Fibroblast of the aortic adventitia (primary cell): ENCODE measurements around the gene POFUT2. TPM values are rescaled to one million over a fixed set of nuclear protein-coding genes. Genes with fewer than 3 reads are reported as not detected.

Experiments used
- DNase-seq: peaks from one replicate; pipeline ENCODE4 v3.0.0-alpha.2; 2010; ENCODE audit warnings: low read depth
- H3K4me3 ChIP-seq: 2 replicates; pipeline ENCODE4 v1.5.1; 2011; ENCODE audit warnings: low read depth, mild to moderate bottlenecking, control low read depth, low read length, moderate library complexity
- total RNA-seq: library from RNA; depleted of rRNA; stranded (reverse); fragments of >200 nt; gene quantifications from 2 replicates; pipeline ENCODE4 v1.2.3, GENCODE V29; 2012; ENCODE audit warnings: low replicate concordance
- TF ChIP-seq, protein P1 (sequence below): IDR thresholded peaks from 2 replicates; pipeline ENCODE4 v1.5.1; 2011; ENCODE audit warnings: mild to moderate bottlenecking, low read length, control low read depth, inconsistent platforms; ENCODE audit not compliant: insufficient read depth

POFUT2 gene
- total RNA-seq, 1 donor = 23.8 TPM

DNA sequence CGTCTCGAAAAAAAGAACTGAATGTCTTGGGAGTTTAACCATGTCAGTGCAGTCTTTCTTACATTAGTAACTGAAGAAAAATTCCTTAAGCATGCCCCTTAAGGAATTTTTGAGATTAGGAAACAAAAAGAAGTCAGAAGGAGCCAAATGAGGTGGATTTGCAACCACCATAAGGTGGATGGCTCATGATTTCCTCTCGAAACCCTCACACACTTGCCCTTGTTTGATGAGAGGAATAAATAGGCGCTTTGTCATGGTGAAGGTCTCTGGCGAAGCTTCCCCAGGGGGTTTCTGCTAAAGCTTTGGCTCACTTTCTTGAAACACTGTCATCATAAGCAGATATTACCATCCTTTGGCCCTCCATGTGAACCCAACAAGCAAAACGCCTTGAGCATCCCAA is 68.2 kb downstream of the POFUT2 start:
- no peak overlapping the region for H3K4me3 ChIP-seq
- TF ChIP-seq, protein P1, sequence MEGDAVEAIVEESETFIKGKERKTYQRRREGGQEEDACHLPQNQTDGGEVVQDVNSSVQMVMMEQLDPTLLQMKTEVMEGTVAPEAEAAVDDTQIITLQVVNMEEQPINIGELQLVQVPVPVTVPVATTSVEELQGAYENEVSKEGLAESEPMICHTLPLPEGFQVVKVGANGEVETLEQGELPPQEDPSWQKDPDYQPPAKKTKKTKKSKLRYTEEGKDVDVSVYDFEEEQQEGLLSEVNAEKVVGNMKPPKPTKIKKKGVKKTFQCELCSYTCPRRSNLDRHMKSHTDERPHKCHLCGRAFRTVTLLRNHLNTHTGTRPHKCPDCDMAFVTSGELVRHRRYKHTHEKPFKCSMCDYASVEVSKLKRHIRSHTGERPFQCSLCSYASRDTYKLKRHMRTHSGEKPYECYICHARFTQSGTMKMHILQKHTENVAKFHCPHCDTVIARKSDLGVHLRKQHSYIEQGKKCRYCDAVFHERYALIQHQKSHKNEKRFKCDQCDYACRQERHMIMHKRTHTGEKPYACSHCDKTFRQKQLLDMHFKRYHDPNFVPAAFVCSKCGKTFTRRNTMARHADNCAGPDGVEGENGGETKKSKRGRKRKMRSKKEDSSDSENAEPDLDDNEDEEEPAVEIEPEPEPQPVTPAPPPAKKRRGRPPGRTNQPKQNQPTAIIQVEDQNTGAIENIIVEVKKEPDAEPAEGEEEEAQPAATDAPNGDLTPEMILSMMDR = no peak
- DNase-seq = peak; percentile 56

DNA sequence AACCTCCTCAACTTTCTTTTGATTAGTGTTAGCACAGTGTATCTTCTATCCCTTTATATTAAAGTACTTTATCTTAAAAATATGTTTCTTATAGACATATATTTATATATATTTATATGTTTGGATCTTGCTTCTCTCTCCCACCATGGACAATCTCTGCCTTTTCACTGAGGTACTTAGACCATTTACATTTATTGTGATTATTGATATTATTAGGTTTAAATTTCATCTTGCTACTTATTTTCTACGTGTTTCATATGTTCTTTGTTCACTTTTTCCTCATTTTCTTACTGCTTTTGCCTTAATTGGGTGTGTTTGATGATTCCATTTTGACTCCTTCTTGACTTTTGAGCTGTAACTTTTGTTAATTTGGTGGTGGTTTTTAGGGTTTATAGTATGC is 70.7 kb downstream of the POFUT2 start:
- DNase-seq = no peak
- H3K4me3 ChIP-seq = no peak overlapping the region
- TF ChIP-seq, protein P1 = no peak

DNA sequence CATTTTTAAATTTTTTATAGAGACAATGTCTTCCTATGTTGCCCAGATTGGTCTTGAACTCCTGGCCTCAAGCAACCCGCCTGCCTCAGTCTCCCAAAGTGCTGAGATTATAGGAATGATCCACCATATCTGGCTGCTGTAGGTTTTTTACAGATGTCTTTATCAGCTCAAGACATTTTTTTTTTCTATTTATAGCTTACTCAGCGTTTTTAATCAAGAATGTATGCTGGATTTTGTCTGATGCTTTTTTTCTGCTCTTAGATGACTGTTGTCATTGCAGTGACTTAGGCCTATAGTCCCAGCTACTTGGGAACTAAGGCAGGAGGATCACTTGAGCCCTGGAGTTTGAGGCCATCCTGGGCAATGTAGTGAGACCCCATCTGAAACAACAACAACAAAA is 72.5 kb downstream of the POFUT2 start:
- H3K4me3 ChIP-seq = no peak overlapping the region
- DNase-seq = no peak
- TF ChIP-seq, protein P1 = no peak

Other genes with a start within 250 kb of the POFUT2 start
- 2.1 and 7.0 TPM in 2 replicates for gene ADARB1, start 213.3 kb downstream of the POFUT2 start, total RNA-seq
- 56.5 and 57.9 TPM in 2 replicates for gene COL18A1, start 117.3 kb upstream of the POFUT2 start, total RNA-seq